Endothelial cell of hepatic sinusoid (primary cell): Measurements from ENCODE around the gene TMEM165.

Experiments
- in situ Hi-C: cut with HindIII; loops from 2 replicates; pipeline ENCODE4 v1.10.0; 2017; ENCODE audit warnings: low sequenced_read_pairs

TMEM165 gene

GRCh38 chr4:55399581-55399980, 3.8 kb downstream of the TMEM165 start:
- in situ Hi-C loops, result no loop called here

GRCh38 chr4:55405073-55405472, 9.3 kb downstream of the TMEM165 start:
- in situ Hi-C loops, result no loop called here

GRCh38 chr4:55406545-55406944, 10.8 kb downstream of the TMEM165 start:
- in situ Hi-C loops, result no loop called here

- in situ Hi-C loops, result no loop called here
Measured at GRCh38 chr4:55407119-55407518, 11.4 kb downstream of the TMEM165 start.

GRCh38 chr4:55407764-55408163, 12.0 kb downstream of the TMEM165 start:
- in situ Hi-C loops, result no loop called here

- in situ Hi-C loops, result no loop called here
Measured at GRCh38 chr4:55409468-55410171, 13.9 kb downstream of the TMEM165 start.

GRCh38 chr4:55410431-55410830, 14.7 kb downstream of the TMEM165 start:
- in situ Hi-C loops, result no loop called here

GRCh38 chr4:55411621-55412020, 15.9 kb downstream of the TMEM165 start:
- in situ Hi-C loops, result no loop called here

GRCh38 chr4:55416176-55416575, 20.4 kb downstream of the TMEM165 start:
- in situ Hi-C loops, result no loop called here

GRCh38 chr4:55424791-55425190, 29.0 kb downstream of the TMEM165 start:
- in situ Hi-C loops, result no loop called here

- in situ Hi-C loops, result no loop called here
Measured at GRCh38 chr4:55431710-55432336, 36.1 kb downstream of the TMEM165 start.

GRCh38 chr4:55435141-55435841, 39.5 kb downstream of the TMEM165 start:
- in situ Hi-C loops, result no loop called here

GRCh38 chr4:55437356-55437796, 41.6 kb downstream of the TMEM165 start:
- in situ Hi-C loops, result no loop called here

- in situ Hi-C loops, result no loop called here
Measured at GRCh38 chr4:55437823-55438222, 42.1 kb downstream of the TMEM165 start.

GRCh38 chr4:55438314-55438713, 42.6 kb downstream of the TMEM165 start:
- in situ Hi-C loops, result no loop called here

- in situ Hi-C loops, result no loop called here
Measured at GRCh38 chr4:55439023-55439422, 43.3 kb downstream of the TMEM165 start.

GRCh38 chr4:55440786-55441185, 45.0 kb downstream of the TMEM165 start:
- in situ Hi-C loops, result loop anchor here (5.0 kb wide), 1 partner anchor 93 kb away; the partner anchor contains the start of gene SRD5A3

- in situ Hi-C loops, result loop anchor here (5.0 kb wide), 1 partner anchor 95 kb away; the partner anchor contains the start of gene SRD5A3
Measured at GRCh38 chr4:55442541-55442940, 46.8 kb downstream of the TMEM165 start.

- in situ Hi-C loops, result loop anchor here (5.0 kb wide), 1 partner anchor 98 kb away; the partner anchor contains the start of gene SRD5A3
Measured at GRCh38 chr4:55444827-55445226, 49.1 kb downstream of the TMEM165 start.

- in situ Hi-C loops, result no loop called here
Measured at GRCh38 chr4:55445921-55446577, 50.3 kb downstream of the TMEM165 start.

- in situ Hi-C loops, result no loop called here
Measured at GRCh38 chr4:55446578-55446922, 50.8 kb downstream of the TMEM165 start.
